A549 (cell line): Measurements from ENCODE around the gene C1orf105.

Experiments
- EP300 ChIP-seq, 2 experiments: fragments of >200 bp; sonication (Bioruptor Twin); formaldehyde crosslinking; IDR thresholded peaks; 2 replicates in 1 of 2; 3 replicates in 1 of 2; pipeline ENCODE4 v1.6.1; 2016 to 2017
- KDM1A ChIP-seq: fragments of 200-600 bp; sonication (generic); IDR thresholded peaks from 2 replicates; pipeline ENCODE4 v1.6.1; 2016; ENCODE audit warnings: low read depth, mild to moderate bottlenecking
- KDM5A ChIP-seq: fragments of 200-600 bp; sonication (generic); IDR thresholded peaks from 2 replicates; pipeline ENCODE4 v1.6.1; 2016; ENCODE audit warnings: antibody characterized with exemption, mild to moderate bottlenecking
- MAFK ChIP-seq: fragments of 450-650 bp; IDR thresholded peaks from 2 replicates; pipeline ENCODE4 v1.6.1; 2014; ENCODE audit not compliant: partially characterized antibody
- MYC ChIP-seq: IDR thresholded peaks from 2 replicates; pipeline ENCODE4 v1.6.1; 2012; ENCODE audit warnings: mild to moderate bottlenecking, inconsistent platforms, low read length, improper control_type of control experiment, borderline replicate concordance
- POLR2A ChIP-seq: IDR thresholded peaks from 2 replicates; pipeline ENCODE4 v1.6.1; 2012; ENCODE audit warnings: mild to moderate bottlenecking, low read length
- RARB ChIP-seq: fragments of 250-450 bp; sonication (Bioruptor Pico); IDR thresholded peaks from 2 replicates; pipeline ENCODE4 v1.8.0; 2021; ENCODE audit warnings: mild to moderate bottlenecking, moderate library complexity
- RNF2 ChIP-seq: fragments of 200-600 bp; sonication (generic); IDR thresholded peaks from 2 replicates; pipeline ENCODE4 v1.6.1; 2016; ENCODE audit warnings: low read depth, mild to moderate bottlenecking, antibody characterized with exemption, moderate library complexity, borderline replicate concordance
- TF ChIP-seq, protein P1 (sequence below): fragments of >200 bp; sonication (Bioruptor Twin); formaldehyde crosslinking; IDR thresholded peaks from 3 replicates; pipeline ENCODE4 v1.5.1; 2016
- TF ChIP-seq, protein P2 (sequence below): fragments of 200-600 bp; sonication (generic); IDR thresholded peaks from 2 replicates; pipeline ENCODE4 v1.6.1; 2016; ENCODE audit warnings: antibody characterized with exemption, mild to moderate bottlenecking, moderate library complexity

- TF ChIP-seq, protein P1, sequence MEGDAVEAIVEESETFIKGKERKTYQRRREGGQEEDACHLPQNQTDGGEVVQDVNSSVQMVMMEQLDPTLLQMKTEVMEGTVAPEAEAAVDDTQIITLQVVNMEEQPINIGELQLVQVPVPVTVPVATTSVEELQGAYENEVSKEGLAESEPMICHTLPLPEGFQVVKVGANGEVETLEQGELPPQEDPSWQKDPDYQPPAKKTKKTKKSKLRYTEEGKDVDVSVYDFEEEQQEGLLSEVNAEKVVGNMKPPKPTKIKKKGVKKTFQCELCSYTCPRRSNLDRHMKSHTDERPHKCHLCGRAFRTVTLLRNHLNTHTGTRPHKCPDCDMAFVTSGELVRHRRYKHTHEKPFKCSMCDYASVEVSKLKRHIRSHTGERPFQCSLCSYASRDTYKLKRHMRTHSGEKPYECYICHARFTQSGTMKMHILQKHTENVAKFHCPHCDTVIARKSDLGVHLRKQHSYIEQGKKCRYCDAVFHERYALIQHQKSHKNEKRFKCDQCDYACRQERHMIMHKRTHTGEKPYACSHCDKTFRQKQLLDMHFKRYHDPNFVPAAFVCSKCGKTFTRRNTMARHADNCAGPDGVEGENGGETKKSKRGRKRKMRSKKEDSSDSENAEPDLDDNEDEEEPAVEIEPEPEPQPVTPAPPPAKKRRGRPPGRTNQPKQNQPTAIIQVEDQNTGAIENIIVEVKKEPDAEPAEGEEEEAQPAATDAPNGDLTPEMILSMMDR, result no peak
- TF ChIP-seq EP300 (IDR thresholded peaks at IDR 0.05) (no peak), KDM1A (no peak), POLR2A (no peak), RARB (CRISPR knock-in tag) (no peak), MYC (no peak), KDM5A (no peak), RNF2 (no peak), MAFK (no peak)
- TF ChIP-seq, protein P2, sequence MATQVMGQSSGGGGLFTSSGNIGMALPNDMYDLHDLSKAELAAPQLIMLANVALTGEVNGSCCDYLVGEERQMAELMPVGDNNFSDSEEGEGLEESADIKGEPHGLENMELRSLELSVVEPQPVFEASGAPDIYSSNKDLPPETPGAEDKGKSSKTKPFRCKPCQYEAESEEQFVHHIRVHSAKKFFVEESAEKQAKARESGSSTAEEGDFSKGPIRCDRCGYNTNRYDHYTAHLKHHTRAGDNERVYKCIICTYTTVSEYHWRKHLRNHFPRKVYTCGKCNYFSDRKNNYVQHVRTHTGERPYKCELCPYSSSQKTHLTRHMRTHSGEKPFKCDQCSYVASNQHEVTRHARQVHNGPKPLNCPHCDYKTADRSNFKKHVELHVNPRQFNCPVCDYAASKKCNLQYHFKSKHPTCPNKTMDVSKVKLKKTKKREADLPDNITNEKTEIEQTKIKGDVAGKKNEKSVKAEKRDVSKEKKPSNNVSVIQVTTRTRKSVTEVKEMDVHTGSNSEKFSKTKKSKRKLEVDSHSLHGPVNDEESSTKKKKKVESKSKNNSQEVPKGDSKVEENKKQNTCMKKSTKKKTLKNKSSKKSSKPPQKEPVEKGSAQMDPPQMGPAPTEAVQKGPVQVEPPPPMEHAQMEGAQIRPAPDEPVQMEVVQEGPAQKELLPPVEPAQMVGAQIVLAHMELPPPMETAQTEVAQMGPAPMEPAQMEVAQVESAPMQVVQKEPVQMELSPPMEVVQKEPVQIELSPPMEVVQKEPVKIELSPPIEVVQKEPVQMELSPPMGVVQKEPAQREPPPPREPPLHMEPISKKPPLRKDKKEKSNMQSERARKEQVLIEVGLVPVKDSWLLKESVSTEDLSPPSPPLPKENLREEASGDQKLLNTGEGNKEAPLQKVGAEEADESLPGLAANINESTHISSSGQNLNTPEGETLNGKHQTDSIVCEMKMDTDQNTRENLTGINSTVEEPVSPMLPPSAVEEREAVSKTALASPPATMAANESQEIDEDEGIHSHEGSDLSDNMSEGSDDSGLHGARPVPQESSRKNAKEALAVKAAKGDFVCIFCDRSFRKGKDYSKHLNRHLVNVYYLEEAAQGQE, result no peak
These were observed 8.6 kb upstream of the C1orf105 start for GRCh38 chr1:172411791-172412338.
